ENCODE results near the gene ZNF740. TPM values are rescaled to one million over a fixed set of nuclear protein-coding genes. Genes with fewer than 3 reads are reported as not detected.

The ZNF740 gene
- total and polyA plus RNA-seq, 2 of the 4 experiments (the other 2 are of a cell fraction) = 13.1 to 14.0 TPM

DNA sequence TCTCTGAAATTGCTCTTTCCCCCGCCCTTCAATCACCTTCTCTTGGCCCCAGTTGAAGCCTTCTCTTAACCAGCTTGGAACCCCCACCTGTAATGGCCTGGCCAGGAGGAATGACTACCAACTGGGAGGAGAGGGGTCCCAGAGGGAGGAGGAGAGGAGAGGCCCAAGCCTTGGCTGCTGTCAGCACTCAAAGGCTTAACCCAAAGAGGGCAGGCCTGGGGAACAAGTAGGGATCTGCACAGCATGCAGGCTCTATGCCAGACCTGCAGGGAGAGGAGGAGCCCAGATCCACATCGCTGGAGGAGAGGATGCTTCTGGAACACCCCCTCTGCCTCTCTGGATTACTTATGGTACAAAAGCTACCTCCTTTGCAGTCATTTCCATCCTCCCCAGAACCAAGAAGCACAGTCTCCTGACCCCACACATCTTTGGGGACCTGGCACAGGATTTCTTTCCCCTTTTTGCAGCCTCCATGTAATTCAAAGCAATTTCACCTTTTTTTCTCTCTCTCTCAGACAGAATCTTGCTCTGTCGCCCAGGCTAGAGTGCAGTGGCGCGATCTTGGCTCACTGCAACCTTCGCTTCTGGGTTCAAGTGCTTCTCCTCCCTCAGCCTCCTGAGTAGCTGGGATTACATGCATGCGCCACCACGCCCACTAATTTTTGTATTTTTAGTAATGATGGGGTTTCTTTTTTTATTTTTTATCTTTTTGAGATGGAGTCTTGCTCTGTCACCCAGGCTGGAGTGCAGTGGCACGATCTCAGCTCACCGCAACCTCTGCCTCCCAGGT lies 45.3 kb downstream of the ZNF740 start:
- no peak overlapping the region for H2AK9ac ChIP-seq (replicated peaks; ENCODE audit: low read depth, low read length, poor library complexity)
- H3K79me1 ChIP-seq (ENCODE audit: low read depth in 1 of 2, low read length in 2 of 2) = peaks cover 0 to 40% of the 10 kb centered on the region in 2 experiments; a peak in 2 of 4 replicates
- H3K14ac ChIP-seq (replicated peaks; ENCODE audit: low read depth, low read length) = no peak overlapping the region
- no peaks in the 10 kb centered on the region for H3K9me3 ChIP-seq (ENCODE audit: control insufficient read depth, insufficient read depth, low read length)
- no peak overlapping the region for H2BK5ac ChIP-seq (ENCODE audit: low read depth, low read length, poor library complexity, severe bottlenecking)
- H3K4me1 ChIP-seq (ENCODE audit: control insufficient read depth, insufficient read depth, low read length) = peaks cover 32% of the 10 kb centered on the region
- no peak overlapping the region for H3K4ac ChIP-seq (ENCODE audit: low read depth, low read length)
- H3K4me3 ChIP-seq (ENCODE audit: insufficient read depth, low read depth, low read length) = no peak overlapping the region
- no peak overlapping the region for H3K18ac ChIP-seq (ENCODE audit: low read depth, low read length)
- no peak for DNase-seq
- no peak overlapping the region for H2BK20ac ChIP-seq (ENCODE audit: low read depth, low read length)
- no peak overlapping the region for H4K8ac ChIP-seq (ENCODE audit: low read depth in 2 of 2, low read length in 2 of 2)
- in situ Hi-C loops (cut with MboI; ENCODE audit: low sequenced_read_pairs) = no loop called here
- H2BK120ac ChIP-seq (ENCODE audit: low read depth, low read length) = no peak overlapping the region
- CTCF ChIA-PET = no interaction called here
- H3K27me3 ChIP-seq (ENCODE audit: control insufficient read depth, insufficient read depth, low read length) = no peaks in the 10 kb centered on the region
- WGBS, 2 experiments (ENCODE audit: extremely low coverage in 2 of 2, insufficient read length in 1 of 2) = no CpG with 5 or more reads among the region's 10 CpGs
- no peak overlapping the region for H4K5ac ChIP-seq (ENCODE audit: low read depth, low read length)
- intact Hi-C loops (cut with micrococcal nuclease) = no loop called here
- no peak for ATAC-seq (ENCODE audit: low read depth)
- no peak overlapping the region for H2BK15ac ChIP-seq (ENCODE audit: low read depth, low read length)
- H3K56ac ChIP-seq (ENCODE audit: extremely low read depth, insufficient read depth, low read length) = no peak overlapping the region
- no peak overlapping the region for H3K27ac ChIP-seq (ENCODE audit: insufficient read depth, low read length)
- POLR2A ChIA-PET (ENCODE audit: unreplicated experiment) = no interaction called here
- no peak overlapping the region for H3K9ac ChIP-seq (ENCODE audit: low read depth, low read length)
- no peak overlapping the region for H4K91ac ChIP-seq (ENCODE audit: insufficient read depth, low read depth, low read length)
- no peak overlapping the region for H2AFZ ChIP-seq (replicated peaks; ENCODE audit: low read length, poor library complexity)
- no peak overlapping the region for H3K23ac ChIP-seq (ENCODE audit: low read depth, low read length)
- H3K4me2 ChIP-seq (ENCODE audit: low read depth, low read length) = no peak overlapping the region
- H4K20me1 ChIP-seq (ENCODE audit: insufficient read depth, low read length) = no peaks in the 10 kb centered on the region; the same call in 1 of the 2 replicates
- H2AK5ac ChIP-seq (ENCODE audit: low read depth, low read length) = no peak overlapping the region; the same call in 1 of the 2 replicates
- BruUV-seq (replicated peaks) = no TSS peak
- peaks cover 28% of the 10 kb centered on the region for H3K9me1 ChIP-seq (ENCODE audit: insufficient read depth, low read length)
- H3K36me3 ChIP-seq (ENCODE audit: control insufficient read depth, insufficient read depth, low read length) = peaks cover 4% of the 10 kb centered on the region; the same call in 1 of the 2 replicates
- dilution Hi-C loops (cut with HindIII; ENCODE audit: low sequenced_read_pairs, unreplicated experiment) = no loop called here
- TF ChIP-seq CEBPB (IDR thresholded peaks at IDR 0.05; ENCODE audit: low read depth, low read length) (no peak), BHLHE40 (IDR thresholded peaks at IDR 0.05; ENCODE audit: low read depth, low read length) (no peak), POLR2A (IDR thresholded peaks at IDR 0.05; ENCODE audit: low read depth, low read length) (no peak), SMC3 (IDR thresholded peaks at IDR 0.05; ENCODE audit: low read depth, low read length) (no peak), MAZ (IDR thresholded peaks at IDR 0.05; ENCODE audit: borderline replicate concordance, low read depth, low read length) (no peak), FOS (IDR thresholded peaks at IDR 0.05; ENCODE audit: low read depth, low read length) (no peak), MAFK (IDR thresholded peaks at IDR 0.05; ENCODE audit: low read depth, low read length) (no peak), CHD1 (IDR thresholded peaks at IDR 0.05; ENCODE audit: low read depth, low read length) (no peak), RAD21 (IDR thresholded peaks at IDR 0.05; ENCODE audit: low read length) (no peak), MXI1 (IDR thresholded peaks at IDR 0.05; ENCODE audit: borderline replicate concordance, low read depth, low read length) (no peak), RFX5 (IDR thresholded peaks at IDR 0.05; ENCODE audit: low read depth, low read length) (no peak), RCOR1 (IDR thresholded peaks at IDR 0.05; ENCODE audit: insufficient replicate concordance, low read length) (no peak)
- TF ChIP-seq, protein P1, sequence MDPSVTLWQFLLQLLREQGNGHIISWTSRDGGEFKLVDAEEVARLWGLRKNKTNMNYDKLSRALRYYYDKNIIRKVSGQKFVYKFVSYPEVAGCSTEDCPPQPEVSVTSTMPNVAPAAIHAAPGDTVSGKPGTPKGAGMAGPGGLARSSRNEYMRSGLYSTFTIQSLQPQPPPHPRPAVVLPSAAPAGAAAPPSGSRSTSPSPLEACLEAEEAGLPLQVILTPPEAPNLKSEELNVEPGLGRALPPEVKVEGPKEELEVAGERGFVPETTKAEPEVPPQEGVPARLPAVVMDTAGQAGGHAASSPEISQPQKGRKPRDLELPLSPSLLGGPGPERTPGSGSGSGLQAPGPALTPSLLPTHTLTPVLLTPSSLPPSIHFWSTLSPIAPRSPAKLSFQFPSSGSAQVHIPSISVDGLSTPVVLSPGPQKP (IDR thresholded peaks at IDR 0.05; ENCODE audit: borderline replicate concordance, low read depth, low read length) = no peak
- TF ChIP-seq, protein P2, sequence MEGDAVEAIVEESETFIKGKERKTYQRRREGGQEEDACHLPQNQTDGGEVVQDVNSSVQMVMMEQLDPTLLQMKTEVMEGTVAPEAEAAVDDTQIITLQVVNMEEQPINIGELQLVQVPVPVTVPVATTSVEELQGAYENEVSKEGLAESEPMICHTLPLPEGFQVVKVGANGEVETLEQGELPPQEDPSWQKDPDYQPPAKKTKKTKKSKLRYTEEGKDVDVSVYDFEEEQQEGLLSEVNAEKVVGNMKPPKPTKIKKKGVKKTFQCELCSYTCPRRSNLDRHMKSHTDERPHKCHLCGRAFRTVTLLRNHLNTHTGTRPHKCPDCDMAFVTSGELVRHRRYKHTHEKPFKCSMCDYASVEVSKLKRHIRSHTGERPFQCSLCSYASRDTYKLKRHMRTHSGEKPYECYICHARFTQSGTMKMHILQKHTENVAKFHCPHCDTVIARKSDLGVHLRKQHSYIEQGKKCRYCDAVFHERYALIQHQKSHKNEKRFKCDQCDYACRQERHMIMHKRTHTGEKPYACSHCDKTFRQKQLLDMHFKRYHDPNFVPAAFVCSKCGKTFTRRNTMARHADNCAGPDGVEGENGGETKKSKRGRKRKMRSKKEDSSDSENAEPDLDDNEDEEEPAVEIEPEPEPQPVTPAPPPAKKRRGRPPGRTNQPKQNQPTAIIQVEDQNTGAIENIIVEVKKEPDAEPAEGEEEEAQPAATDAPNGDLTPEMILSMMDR (conservative IDR thresholded peaks at IDR 0.05; ENCODE audit: low read depth, low read length) = no peak
- TF ChIP-seq, protein P3, sequence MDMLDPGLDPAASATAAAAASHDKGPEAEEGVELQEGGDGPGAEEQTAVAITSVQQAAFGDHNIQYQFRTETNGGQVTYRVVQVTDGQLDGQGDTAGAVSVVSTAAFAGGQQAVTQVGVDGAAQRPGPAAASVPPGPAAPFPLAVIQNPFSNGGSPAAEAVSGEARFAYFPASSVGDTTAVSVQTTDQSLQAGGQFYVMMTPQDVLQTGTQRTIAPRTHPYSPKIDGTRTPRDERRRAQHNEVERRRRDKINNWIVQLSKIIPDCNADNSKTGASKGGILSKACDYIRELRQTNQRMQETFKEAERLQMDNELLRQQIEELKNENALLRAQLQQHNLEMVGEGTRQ (IDR thresholded peaks at IDR 0.05; ENCODE audit: low read depth, low read length) = no peak
